Inflammatory macrophage (primary cell): Measurements from ENCODE around the gene MRPL30.
"Not testable (repeated sequence)": the region's sequence is repeated elsewhere in the genome, so short reads cannot be mapped to it uniquely, and the experiment has no call there.

Experiments
- DNase-seq, 2 donors: peaks; one replicate each; pipeline ENCODE4 v3.0.0-alpha.2; 2020 to 2022

MRPL30 gene

GRCh38 chr2:99187011-99187410 lies 6.0 kb downstream of the MRPL30 start:
- no peak for DNase-seq

- no peak for DNase-seq
Observed at GRCh38 chr2:99188357-99188756, 7.4 kb downstream of the MRPL30 start.

- no peak for DNase-seq
Observed at GRCh38 chr2:99190548-99190947, 9.6 kb downstream of the MRPL30 start.

GRCh38 chr2:99192364-99192763 lies 11.4 kb downstream of the MRPL30 start:
- not testable (repeated sequence) for DNase-seq

- no peak for DNase-seq
Observed at GRCh38 chr2:99198103-99198841, 17.3 kb downstream of the MRPL30 start.

GRCh38 chr2:99200076-99200800 lies 19.3 kb downstream of the MRPL30 start:
- DNase-seq = peak; percentile 15 to 39

- no peak for DNase-seq
Observed at GRCh38 chr2:99201959-99202678, 21.1 kb downstream of the MRPL30 start.

GRCh38 chr2:99205491-99205890 lies 24.5 kb downstream of the MRPL30 start:
- DNase-seq = no peak

- DNase-seq = no peak
Observed at GRCh38 chr2:99216096-99216495, 35.1 kb downstream of the MRPL30 start.

- no peak for DNase-seq
Observed at GRCh38 chr2:99217929-99218501, 37.0 kb downstream of the MRPL30 start.

GRCh38 chr2:99233177-99233576 lies 52.2 kb downstream of the MRPL30 start:
- DNase-seq = not testable (repeated sequence)

GRCh38 chr2:99238599-99238998 lies 57.6 kb downstream of the MRPL30 start:
- DNase-seq = no peak

- no peak for DNase-seq
Observed at GRCh38 chr2:99240431-99240830, 59.4 kb downstream of the MRPL30 start.

GRCh38 chr2:99242151-99242550 lies 61.2 kb downstream of the MRPL30 start:
- DNase-seq = no peak
